HG02884 (cell line): ENCODE measurements around the gene LAYN.

Experiments used
- ATAC-seq: cut with Tn5 transposase; IDR thresholded peaks from one replicate; pipeline ENCODE4 v1.9.1; 2021; ENCODE audit warnings: mild to moderate bottlenecking, moderate library complexity; ENCODE audit not compliant: unreplicated experiment

LAYN gene

DNA sequence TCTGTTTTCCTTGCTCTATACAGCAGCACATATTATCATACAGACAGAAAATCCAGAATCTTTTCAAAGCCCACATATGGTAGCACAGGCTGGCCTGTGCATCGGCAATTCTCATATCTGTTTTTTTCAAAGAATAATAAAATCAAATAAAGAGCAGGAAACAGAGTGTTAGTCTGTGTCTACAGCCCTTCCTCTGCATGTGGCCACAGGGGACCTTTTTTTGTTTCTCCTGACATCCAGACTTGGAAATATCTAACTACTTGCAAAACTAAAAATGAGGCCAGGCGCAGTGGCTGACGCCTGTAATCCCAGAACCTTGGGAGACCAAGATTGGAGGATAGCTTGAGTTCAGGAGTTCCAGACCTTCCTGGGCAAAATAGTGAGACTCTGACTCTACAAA, 20.3 kb downstream of the LAYN start:
- no peak for ATAC-seq

DNA sequence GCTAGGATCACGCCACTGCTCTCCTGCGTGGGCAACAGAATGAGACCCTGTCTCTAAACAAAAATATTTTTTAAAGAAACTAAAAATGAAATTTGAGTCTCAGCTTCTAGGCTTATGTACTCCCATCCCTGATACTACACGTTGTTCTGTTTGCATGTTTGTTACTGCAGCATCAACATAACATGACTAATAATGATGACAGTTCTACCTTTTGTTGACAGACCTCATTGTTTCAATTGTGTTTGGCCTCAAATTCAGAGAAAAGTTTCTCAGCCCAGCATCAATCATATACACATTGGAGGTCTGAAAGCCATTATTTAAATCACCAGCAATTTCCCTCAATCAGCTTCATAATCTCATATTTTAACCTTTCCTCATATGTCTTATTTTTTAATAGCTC, 20.8 kb downstream of the LAYN start:
- no peak for ATAC-seq

DNA sequence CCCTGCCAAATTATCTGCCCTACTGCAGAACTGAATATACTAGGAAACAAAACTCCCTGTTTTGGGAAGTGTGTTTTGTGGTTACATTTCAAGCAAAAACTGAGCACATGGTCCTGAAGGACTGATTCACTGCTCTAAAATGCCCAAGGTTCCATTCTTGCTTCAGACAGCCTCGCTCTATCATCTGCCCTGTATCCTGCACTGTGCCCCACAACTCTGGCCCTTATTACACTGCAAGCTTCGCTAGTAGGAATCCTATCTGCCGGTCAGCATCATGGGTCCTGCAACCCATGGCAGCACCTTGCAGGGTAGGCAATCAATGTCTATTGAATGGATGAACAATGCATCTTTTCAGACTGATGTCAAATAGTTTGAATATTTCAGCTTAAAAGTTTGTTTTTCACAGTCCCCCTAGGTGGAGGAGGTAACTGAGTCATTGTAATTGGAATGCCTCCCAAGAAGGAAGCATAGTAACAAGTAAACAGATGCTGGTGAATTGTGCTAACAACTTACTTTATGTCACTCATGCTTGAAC, 21.3 kb downstream of the LAYN start:
- ATAC-seq, result no peak

DNA sequence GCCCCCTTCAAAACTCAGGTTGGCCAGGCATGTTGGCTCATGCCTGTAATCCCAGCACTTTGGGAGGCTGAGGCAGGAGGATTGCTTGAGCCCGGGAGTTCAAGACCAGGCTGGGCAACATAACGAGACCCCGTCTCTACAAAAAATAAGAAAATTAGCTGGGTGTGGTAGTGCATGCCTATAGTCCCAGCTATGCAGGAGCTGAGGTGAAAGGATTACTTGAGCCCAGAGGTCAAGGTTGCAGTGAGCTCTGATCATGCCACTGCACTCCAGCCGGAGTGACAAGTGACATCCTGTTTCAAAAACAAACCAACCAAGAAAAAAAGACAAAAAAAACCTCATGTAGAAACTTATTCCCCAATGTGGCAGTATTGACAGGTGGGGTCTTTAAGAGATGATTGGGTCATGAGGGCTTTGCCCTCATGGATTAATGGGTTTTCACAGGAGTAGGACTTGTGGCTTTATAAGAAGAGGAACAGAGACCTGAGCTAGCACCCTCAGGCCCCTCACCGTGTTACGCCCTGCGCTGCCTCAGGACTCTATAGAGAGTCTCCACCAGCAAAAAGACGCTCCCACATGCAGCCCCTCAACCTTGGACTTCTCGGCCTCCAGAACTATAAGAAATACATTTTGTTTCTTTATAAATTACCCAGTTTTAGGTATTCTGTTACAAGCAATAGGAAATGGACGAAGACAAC, 22.3 kb downstream of the LAYN start:
- no peak for ATAC-seq

DNA sequence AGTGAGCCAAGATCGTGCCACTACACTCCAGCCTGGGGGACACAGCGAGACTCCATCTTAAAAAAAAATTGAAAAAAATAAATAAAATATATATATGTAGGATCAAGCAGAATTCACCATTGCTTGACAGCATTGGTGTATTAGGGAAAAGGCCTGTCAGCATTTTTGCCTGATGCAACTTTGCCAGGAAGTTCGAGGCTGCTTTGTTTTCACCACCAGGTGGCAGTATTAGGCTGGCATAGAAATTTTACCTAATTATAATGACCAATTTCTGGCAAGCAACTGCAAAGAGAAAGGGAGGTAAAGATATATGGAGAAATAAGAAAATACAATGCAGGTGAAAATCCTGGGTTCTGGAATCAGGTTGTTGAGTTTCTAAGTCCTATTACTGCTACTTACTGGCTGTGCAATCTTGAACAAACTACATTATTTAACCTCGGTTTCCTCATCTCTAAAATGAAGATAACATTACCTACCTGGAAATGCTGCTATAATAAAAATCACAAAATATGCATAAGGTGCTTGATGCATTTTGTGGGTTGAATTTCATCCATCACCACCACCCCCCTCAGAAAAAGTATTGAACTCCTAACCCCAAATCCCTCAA, 24.7 kb downstream of the LAYN start:
- no peak for ATAC-seq

DNA sequence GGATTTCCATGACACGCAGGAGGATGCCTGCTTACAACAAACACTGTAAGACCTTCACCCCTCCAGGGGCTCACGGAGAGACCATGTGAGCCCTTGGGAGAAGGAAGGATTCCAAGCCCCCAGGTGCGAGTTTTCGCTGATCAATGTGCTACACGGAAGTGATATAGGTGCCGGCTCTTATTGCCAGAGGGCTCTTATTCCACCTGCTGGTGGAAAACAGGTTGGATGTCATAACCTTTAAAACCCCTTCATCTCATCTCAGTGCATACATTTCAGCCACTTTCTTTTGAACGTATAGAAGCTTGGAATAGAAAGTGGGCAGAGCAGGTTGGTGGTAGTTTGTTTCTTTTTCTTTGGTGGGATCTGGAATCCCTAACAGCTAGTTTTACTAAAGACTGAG, 25.8 kb downstream of the LAYN start:
- ATAC-seq, result no peak

DNA sequence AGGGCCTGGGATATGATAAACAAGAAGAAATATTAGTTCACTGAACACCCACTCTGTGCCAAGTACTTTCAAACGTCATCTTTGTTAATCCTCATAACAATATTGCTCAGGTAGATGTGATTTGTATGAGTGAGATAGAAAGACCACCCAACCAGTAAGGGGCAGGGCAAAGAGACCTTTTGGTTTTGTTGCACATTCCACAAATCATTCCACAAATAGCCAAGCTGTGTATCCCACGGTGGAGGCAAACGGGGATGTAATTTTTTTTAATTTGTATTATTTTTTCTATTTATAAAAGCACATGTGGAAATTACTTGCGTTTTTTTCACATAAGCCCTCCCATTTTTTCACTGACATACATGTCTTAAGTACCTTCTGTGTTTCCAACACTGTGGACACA, 29.0 kb downstream of the LAYN start:
- ATAC-seq, result no peak

DNA sequence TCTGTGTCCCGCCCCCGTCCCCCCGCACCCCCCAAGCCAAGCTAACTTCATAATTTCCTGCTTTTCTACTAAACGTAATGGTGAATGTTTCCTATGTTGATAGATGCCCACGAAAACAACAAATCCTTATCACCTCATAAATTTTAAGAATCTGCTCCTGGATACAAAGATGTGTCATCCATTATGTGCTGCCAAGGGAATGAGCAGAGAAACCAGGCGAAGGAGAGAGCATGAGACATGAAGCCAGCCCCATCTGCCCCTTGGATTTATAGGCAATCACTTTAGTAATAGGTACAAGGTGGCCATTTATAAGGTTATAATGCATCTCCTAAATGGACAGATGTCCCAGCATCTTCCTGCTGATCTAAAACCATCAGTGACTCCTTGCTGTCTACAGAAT, 30.3 kb downstream of the LAYN start:
- ATAC-seq, result no peak

DNA sequence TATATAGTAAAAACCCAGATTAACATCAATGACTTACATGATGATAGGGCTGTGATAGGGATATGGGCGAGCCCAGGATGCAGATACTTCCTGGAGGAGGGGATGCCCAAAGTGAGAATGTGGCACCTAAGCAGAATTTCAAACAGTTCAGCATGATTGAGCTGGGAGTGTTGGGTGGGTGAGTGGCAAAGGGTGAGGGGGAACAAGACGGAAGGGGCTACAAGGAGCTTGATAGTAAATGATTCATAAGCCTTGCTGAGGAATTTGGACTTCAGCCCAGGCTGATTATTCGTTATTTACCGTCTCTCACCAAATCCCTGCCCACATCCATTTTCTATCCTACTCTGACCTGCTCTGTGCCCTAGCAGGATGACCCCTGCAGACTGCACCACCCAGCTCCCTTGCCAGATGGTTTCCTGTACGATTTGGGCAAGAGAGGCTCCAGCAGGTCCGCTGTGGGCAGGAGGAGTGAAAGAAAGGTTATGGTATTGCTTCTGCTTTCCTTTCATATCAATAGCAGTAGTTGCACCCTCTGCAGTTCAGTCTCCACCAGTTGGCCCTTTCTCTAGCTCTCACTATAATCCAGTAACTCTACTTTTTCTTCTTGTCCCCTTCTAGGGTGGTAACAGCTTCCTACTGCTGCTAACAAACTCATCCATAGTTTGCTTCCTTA, 31.4 kb downstream of the LAYN start:
- ATAC-seq, result no peak

DNA sequence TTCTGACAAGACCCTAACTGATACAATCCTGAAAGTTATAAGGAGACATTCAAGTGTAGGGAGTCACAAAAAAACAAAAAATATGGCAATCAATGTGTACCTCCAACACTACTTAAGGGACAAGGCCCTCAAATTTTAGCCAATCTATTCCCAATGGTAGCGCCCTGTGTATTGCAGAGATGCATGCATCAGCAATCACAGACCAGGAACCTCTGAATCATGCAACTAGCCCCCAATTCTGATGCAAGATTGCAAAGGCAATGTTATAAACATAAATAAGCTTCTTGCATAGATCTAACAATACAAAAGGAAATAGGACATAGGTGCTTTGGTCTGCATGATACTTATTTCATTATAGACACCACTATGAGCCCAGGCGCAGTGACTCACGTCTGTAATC, 32.1 kb downstream of the LAYN start:
- ATAC-seq, result no peak

DNA sequence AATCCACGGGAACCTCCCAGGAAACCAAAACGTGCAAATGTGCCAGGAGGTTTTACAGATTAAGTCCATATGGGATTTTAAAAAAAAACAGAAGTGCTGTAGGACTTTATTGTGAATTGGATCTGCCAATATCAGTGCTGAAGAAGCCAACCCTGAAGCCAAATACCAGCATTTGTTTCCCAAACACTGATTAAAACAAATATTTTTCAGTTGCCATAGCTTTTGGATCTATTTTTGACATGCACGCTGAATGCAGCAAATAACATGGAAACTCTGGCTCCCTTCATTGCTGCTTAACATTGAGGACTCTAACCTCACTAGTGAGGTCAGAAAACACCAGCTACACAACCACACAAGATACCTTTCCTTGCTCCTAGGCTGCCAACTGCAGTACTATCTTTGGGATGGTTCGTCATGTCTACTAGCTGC, 33.3 kb downstream of the LAYN start:
- no peak for ATAC-seq

DNA sequence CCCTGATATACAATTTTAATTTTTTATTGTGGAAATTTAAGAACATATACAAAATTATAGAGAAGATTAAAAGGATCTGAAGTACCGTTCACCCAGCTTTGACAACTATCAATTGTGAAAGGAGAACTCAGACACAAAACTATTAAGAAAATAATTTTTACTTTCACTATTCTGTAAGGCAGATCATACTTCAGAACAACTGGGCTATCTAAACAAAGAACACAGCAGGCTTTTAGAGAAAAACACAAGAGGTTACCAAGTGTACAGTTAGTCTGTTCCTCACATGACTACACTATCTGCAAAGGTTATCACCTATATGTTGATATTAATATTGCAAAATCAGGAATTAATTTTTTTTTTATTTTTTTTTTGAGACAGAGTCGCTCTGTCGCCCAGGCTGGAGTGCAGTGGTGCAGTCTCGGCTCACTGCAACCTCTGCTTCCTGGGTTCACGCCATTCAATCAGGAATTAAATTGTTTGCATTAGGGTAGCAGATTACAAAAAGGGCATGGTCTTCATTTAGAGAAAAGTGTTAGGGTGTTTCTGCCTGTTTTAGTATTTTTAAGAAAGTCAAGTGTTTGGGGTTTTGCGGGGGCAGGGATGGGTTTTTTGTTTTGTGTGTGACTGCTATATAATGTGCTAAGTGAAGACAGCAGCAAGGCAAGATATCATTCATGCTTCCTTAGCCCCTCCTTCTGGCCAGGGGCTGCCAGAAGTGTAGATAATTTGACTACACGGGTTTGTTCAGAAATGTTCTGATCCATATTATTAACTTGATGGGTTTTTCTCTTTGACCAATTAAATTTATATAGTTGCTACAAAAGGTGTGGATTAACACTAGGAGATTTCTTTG, 34.1 kb downstream of the LAYN start:
- ATAC-seq, result no peak

DNA sequence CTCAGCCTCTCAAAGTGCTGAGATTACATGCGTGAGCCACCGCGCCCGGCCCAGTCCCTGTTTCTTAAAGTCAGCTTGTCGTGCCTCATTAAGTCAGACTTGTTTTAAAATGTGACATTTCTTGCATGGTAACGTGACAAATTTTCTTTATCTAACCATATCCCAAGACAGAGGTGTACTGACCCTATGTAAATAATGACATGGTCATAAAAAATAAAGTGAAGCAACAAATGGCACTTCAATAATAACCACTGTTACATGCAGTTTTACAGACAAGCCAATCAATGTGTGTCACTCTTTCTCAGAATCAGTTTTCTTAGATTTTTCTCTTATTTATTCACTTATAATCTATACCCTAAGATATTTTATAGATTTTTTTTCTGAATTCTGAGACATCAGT, 35.2 kb downstream of the LAYN start:
- no peak for ATAC-seq

DNA sequence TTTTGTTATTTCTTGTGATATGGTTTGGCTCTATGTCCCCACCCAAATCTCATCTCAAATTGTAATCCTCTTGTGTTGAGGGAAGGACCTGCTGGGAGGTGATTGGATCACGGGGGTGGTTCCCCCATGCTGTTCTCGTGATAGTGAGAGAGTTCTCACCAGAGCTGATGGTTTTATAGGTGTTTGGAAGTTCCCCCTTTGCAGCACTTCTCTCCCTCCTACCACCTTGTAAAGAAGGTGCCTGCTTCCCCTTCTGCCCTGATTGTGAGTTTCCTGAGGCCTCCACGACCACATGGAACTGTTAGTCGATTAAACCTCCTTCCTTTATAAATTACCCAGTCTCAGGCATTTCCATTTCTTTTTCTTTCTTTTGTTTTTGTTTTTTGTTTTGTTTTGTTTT, 37.3 kb downstream of the LAYN start:
- no peak for ATAC-seq

DNA sequence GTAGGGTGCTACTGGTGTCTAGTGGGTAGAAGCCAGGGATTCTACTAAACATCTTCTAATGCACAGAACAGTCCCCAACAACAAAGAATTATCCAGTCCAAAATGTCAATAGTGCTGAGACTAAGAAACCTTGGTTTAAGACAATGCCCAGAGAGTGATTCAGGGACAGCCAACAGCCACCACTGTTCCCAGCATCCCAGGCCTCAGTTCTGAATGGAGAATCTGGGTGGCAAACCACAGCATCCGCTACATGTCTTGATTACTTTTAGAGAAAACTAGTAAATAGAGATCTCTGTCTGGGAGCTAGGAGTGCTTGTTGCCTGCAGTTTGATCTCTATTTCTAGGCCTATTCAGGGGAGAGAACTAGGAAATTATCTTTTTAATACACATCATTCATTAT, 40.8 kb downstream of the LAYN start:
- no peak for ATAC-seq

DNA sequence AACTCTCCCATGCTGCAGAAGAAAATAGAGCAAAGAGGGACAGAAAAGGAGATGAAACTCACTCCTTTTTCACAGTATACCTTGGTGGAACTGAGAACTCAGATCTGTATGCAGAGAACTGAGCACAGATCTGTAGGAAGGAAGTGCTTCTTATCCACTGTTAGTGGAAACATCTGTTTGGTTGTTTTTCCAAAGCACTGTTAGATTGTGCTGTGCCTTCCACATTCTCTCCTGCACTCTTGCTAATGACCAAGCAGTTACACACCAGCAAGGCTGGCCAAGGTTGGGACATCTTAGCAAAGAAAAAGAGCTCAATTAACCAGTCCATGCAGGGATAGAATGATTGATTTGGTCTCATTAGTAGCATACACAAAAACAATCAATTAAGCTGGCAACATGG, 41.6 kb downstream of the LAYN start:
- ATAC-seq, result no peak

DNA sequence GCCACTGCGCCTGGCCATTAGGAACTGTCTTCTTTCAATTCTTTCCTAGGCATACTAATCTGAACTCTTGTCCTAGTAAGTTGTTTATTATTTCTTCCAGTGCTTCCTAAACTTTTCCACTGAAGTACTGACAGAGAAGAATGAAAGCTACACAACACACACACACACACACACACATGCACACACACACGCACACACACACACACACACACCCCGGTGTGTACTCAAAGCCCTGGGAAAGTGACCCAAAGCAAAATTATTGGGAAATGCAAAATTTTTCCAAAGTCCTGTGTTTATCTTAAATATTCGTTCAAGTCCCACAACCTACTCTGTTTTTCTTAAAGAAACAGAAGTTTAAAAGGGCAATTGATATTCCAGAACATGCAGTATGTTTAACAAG, 42.4 kb downstream of the LAYN start:
- ATAC-seq, result no peak

DNA sequence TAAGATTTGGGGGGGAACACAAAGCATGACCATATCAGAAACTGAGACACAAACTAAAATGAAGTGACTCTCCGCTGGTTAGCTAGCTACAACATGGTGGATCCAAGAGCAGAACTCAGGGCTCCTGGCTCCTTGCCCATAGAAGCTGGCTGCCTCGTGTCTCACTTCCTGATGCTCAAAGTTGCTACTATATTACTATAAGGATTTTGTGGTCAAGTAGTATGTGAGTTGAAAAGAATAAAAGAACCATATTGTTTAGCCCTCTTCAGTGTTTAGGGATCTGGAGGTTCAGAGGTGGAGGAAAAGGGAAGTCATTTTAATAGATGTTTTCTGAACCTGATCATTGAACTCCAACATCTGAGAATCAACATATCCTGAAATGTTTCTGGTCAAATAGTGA, 44.9 kb downstream of the LAYN start:
- no peak for ATAC-seq

DNA sequence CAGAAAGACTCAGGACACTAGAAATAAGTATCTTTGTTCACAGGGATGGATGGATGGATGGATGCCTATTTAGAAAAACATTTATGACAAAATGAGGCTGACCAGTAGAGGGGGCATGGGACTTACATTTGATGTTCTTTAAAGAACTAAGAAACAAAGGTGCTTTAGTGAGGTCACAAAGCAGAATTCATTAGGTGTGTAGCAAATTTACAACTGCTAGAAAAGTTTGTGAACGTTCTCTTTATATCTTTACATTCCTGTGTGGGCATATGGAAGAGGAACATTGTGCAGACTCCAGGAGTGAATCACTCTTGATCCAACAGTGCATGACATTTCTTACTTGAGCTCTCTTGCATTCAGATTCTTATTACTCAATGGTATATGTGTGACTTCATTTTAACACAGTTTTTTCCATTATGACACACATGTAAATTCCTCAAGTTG, 45.9 kb downstream of the LAYN start:
- ATAC-seq, result no peak

DNA sequence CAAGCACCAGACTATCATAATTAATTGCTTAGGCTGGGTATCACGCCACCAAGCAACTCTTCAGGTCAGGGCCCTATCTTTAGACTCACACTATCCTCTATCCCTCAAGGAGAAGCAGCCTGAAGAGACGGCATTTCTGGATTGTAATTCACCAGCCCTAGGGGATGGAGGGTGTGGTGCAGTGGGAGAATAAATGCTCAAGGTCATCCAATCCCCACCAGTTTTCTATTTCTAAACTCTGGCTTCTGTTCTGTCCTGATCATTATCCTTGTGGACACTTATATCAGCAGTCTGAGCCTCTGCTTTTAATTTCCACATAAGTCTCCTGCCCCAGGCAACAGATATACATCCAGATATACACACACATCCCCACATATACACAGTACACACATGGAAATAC, 48.6 kb downstream of the LAYN start:
- ATAC-seq, result no peak

DNA sequence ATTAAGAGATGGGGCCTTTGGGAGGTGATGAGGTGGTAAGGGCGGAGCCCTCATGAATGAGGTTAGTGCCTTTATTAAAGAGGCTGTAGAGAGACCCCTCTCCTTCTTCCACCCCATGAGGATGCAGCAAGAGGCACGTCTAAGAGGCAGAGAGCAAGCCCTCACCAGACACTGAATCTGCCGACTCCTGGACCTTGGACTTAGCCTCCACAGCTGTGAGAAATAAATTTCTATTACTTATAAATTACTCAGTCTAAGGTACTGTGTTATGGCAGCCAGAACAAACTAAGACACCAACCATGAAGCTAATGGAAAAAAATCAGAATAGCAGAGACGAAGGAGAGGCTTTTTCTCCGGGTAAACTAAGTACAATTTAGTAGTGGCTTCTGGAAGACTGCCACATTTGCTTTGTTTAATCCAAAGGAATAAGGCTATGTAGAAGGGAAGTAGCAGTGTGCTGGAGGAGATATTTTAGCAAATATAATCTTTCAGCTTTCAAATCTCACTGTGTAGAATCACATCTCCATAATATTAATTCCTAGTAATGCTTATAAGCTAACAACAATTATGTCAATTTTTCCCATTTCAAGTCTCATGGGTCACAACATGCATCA, 49.5 kb downstream of the LAYN start:
- no peak for ATAC-seq
